ENCODE data around the gene MAD2L1.
"Not testable (repeated sequence)": the region's sequence is repeated elsewhere in the genome, so short reads cannot be mapped to it uniquely, and the experiment has no call there.

The MAD2L1 gene

GRCh38 chr4:120096508-120097297 is 30.1 kb upstream of the MAD2L1 start:
- no peaks in the 10 kb centered on the region for H4K20me1 ChIP-seq (ENCODE audit: insufficient read depth, low read length)
- no peaks in the 10 kb centered on the region for H3K79me2 ChIP-seq (ENCODE audit: low read length)
- no peak overlapping the region for H3K4me2 ChIP-seq (ENCODE audit: low read length)
- no peak overlapping the region for H3K4me3 ChIP-seq (ENCODE audit: low read length)
- H3K27me3 ChIP-seq (ENCODE audit: low read depth, low read length), result no peaks in the 10 kb centered on the region
- no peaks in the 10 kb centered on the region for H3K36me3 ChIP-seq (replicated peaks; ENCODE audit: low read depth, low read length)
- TF ChIP-seq EZH2phosphoT487 (IDR thresholded peaks at IDR 0.05; ENCODE audit: low read depth) (no peak), CTCF (IDR thresholded peaks at IDR 0.05; ENCODE audit: low read depth, low read length) (no peak)
- H3K9me3 ChIP-seq (ENCODE audit: insufficient read depth, low read length), result no peaks in the 10 kb centered on the region
- no peak overlapping the region for H2AFZ ChIP-seq (ENCODE audit: low read depth, low read length)
- H3K27ac ChIP-seq (ENCODE audit: low read length), result no peak overlapping the region
- no peak overlapping the region for H3K9ac ChIP-seq (ENCODE audit: low read length)
- no peaks in the 10 kb centered on the region for H3K4me1 ChIP-seq (ENCODE audit: low read length)

- no peak overlapping the region for H3K9ac ChIP-seq (ENCODE audit: low read length)
- no peak overlapping the region for H2AFZ ChIP-seq (ENCODE audit: low read depth, low read length)
- H3K4me3 ChIP-seq (ENCODE audit: low read length), result no peak overlapping the region
- no peaks in the 10 kb centered on the region for H3K9me3 ChIP-seq (ENCODE audit: insufficient read depth, low read length)
- H3K27me3 ChIP-seq (ENCODE audit: low read depth, low read length), result no peaks in the 10 kb centered on the region
- TF ChIP-seq CTCF (IDR thresholded peaks at IDR 0.05; ENCODE audit: low read depth, low read length), result no peak
- TF ChIP-seq EZH2phosphoT487 (IDR thresholded peaks at IDR 0.05; ENCODE audit: low read depth), result no peak
- no peak overlapping the region for H3K4me2 ChIP-seq (ENCODE audit: low read length)
- no peak overlapping the region for H3K27ac ChIP-seq (ENCODE audit: low read length)
- no peaks in the 10 kb centered on the region for H3K4me1 ChIP-seq (ENCODE audit: low read length)
- no peaks in the 10 kb centered on the region for H3K79me2 ChIP-seq (ENCODE audit: low read length)
- H3K36me3 ChIP-seq (replicated peaks; ENCODE audit: low read depth, low read length), result no peaks in the 10 kb centered on the region
- no peaks in the 10 kb centered on the region for H4K20me1 ChIP-seq (ENCODE audit: insufficient read depth, low read length)
These were observed 21.9 kb upstream of the MAD2L1 start for GRCh38 chr4:120088507-120088906.

- not testable (repeated sequence) for H3K79me2 ChIP-seq (ENCODE audit: low read length); H3K4me3 ChIP-seq (ENCODE audit: low read length); H2AFZ ChIP-seq (ENCODE audit: low read depth, low read length); H3K27me3 ChIP-seq (ENCODE audit: low read depth, low read length); H4K20me1 ChIP-seq (ENCODE audit: insufficient read depth, low read length); H3K4me2 ChIP-seq (ENCODE audit: low read length); H3K4me1 ChIP-seq (ENCODE audit: low read length); H3K9me3 ChIP-seq (ENCODE audit: insufficient read depth, low read length); H3K9ac ChIP-seq (ENCODE audit: low read length); H3K36me3 ChIP-seq (replicated peaks; ENCODE audit: low read depth, low read length); H3K27ac ChIP-seq (ENCODE audit: low read length)
These were observed 21.4 kb upstream of the MAD2L1 start for GRCh38 chr4:120088066-120088465.

GRCh38 chr4:120085705-120086104 is 19.1 kb upstream of the MAD2L1 start:
- no peaks in the 10 kb centered on the region for H3K36me3 ChIP-seq (replicated peaks; ENCODE audit: low read depth, low read length)
- no peak overlapping the region for H3K4me3 ChIP-seq (ENCODE audit: low read length)
- no peak overlapping the region for H3K9ac ChIP-seq (ENCODE audit: low read length)
- H3K4me1 ChIP-seq (ENCODE audit: low read length), result no peaks in the 10 kb centered on the region
- no peak overlapping the region for H3K27ac ChIP-seq (ENCODE audit: low read length)
- H4K20me1 ChIP-seq (ENCODE audit: insufficient read depth, low read length), result no peaks in the 10 kb centered on the region
- H3K79me2 ChIP-seq (ENCODE audit: low read length), result no peaks in the 10 kb centered on the region
- no peaks in the 10 kb centered on the region for H3K27me3 ChIP-seq (ENCODE audit: low read depth, low read length)
- H3K4me2 ChIP-seq (ENCODE audit: low read length), result no peak overlapping the region
- no peaks in the 10 kb centered on the region for H3K9me3 ChIP-seq (ENCODE audit: insufficient read depth, low read length)
- TF ChIP-seq CTCF (IDR thresholded peaks at IDR 0.05; ENCODE audit: low read depth, low read length), result no peak
- no peak for TF ChIP-seq EZH2phosphoT487 (IDR thresholded peaks at IDR 0.05; ENCODE audit: low read depth)
- H2AFZ ChIP-seq (ENCODE audit: low read depth, low read length), result no peak overlapping the region

Data from OCI-LY3 (cell line).